HL-60 (cell line): Measurements from ENCODE around the gene UHRF1.

ENCODE experiments used
- DNase-seq, 2 experiments: peaks; one replicate each; pipeline ENCODE4 v3.0.0-alpha.2; 2010 to 2020; ENCODE audit warnings: low read depth in 1 of 2, low spot score in 1 of 2
- H3K27ac ChIP-seq: fragments of 250-450 bp; sonication (Bioruptor Pico); replicated peaks from 2 replicates; pipeline ENCODE4 v1.5.1; 2020; ENCODE audit warnings: mild to moderate bottlenecking, moderate library complexity
- H3K27me3 ChIP-seq: fragments of 250-450 bp; sonication (Bioruptor Pico); 2 replicates; pipeline ENCODE4 v1.5.1; 2021; ENCODE audit warnings: mild to moderate bottlenecking, moderate library complexity; ENCODE audit not compliant: insufficient read depth, poor library complexity, severe bottlenecking
- H3K4me3 ChIP-seq: replicated peaks from 2 replicates; pipeline ENCODE4 v1.5.1; 2011; ENCODE audit warnings: mild to moderate bottlenecking, control low read depth, low read length; ENCODE audit not compliant: insufficient read depth
- CTCF ChIP-seq: IDR thresholded peaks from one replicate; pipeline ENCODE4 v1.5.1; 2011; ENCODE audit warnings: low read length, control low read depth, inconsistent platforms; ENCODE audit not compliant: insufficient read depth
- GABPA ChIP-seq: IDR thresholded peaks from 2 replicates; pipeline ENCODE4 v1.6.1; 2012; ENCODE audit warnings: low read depth
- POLR2AphosphoS5 ChIP-seq: IDR thresholded peaks from 2 replicates; pipeline ENCODE4 v1.6.1; 2012; ENCODE audit warnings: low read depth
- REST ChIP-seq: IDR thresholded peaks from 2 replicates; pipeline ENCODE4 v1.6.1; 2012; ENCODE audit warnings: low read depth; ENCODE audit not compliant: insufficient replicate concordance
- SPI1 ChIP-seq: IDR thresholded peaks from 2 replicates; pipeline ENCODE4 v1.6.1; 2012; ENCODE audit warnings: low read depth, mild to moderate bottlenecking, borderline replicate concordance

Gene UHRF1

GRCh38 chr19:4911786-4912672 lies 2.7 kb downstream of the UHRF1 start:
- DNase-seq: peak; percentile 57 to 79
- TF ChIP-seq POLR2AphosphoS5 (no peak), SPI1 (no peak), CTCF (peak; percentile 39), GABPA (no peak)
- peak overlapping the region; percentile 72 for H3K4me3 ChIP-seq
- H3K27me3 ChIP-seq: no peaks in the 10 kb centered on the region
- peak overlapping the region; percentile 16 for H3K27ac ChIP-seq

- H3K4me3 ChIP-seq: no peak overlapping the region
- H3K27ac ChIP-seq: no peak overlapping the region
- no peak for TF ChIP-seq SPI1
- TF ChIP-seq REST: no peak
- no peak for TF ChIP-seq CTCF
- DNase-seq: no peak
- no peaks in the 10 kb centered on the region for H3K27me3 ChIP-seq
Measured at GRCh38 chr19:4913996-4914735, 4.9 kb downstream of the UHRF1 start.

GRCh38 chr19:4914736-4915501 lies 5.6 kb downstream of the UHRF1 start:
- peak in 1 of 2 experiments; percentile 34 for DNase-seq
- no peak overlapping the region for H3K4me3 ChIP-seq
- no peaks in the 10 kb centered on the region for H3K27me3 ChIP-seq
- TF ChIP-seq CTCF (no peak), POLR2AphosphoS5 (no peak), REST (no peak), SPI1 (no peak), GABPA (no peak)
- no peak overlapping the region; the same call in 1 of the 2 replicates for H3K27ac ChIP-seq
